SK-N-SH (cell line): ENCODE results near the gene HAPLN2.
A peak's percentile ranks its signal among the peaks of the same experiment; 100 is the strongest.

Experiments used
- CTCF ChIP-seq: fragments of 200-600 bp; sonication (generic); IDR thresholded peaks from 2 replicates; pipeline ENCODE4 v1.6.1; 2017; ENCODE audit warnings: antibody characterized with exemption, mild to moderate bottlenecking, moderate library complexity
- ELF1 ChIP-seq: IDR thresholded peaks from 2 replicates; pipeline ENCODE4 v1.4.0; 2012
- MXI1 ChIP-seq: IDR thresholded peaks from 2 replicates; pipeline ENCODE4 v1.6.1; 2012; ENCODE audit warnings: mild to moderate bottlenecking, low read depth, low read length, improper control_type of control experiment
- RCOR1 ChIP-seq: fragments of 150-350 bp; IDR thresholded peaks from 2 replicates; pipeline ENCODE4 v1.6.1; 2017; ENCODE audit warnings: antibody characterized with exemption, low read length
- REST ChIP-seq: IDR thresholded peaks from 2 replicates; pipeline ENCODE4 v1.6.1; 2012; ENCODE audit warnings: mild to moderate bottlenecking, low read depth, low read length, moderate library complexity
- SIN3A ChIP-seq: IDR thresholded peaks from 2 replicates; pipeline ENCODE4 v1.6.1; 2012; ENCODE audit warnings: low read depth, mild to moderate bottlenecking, low read length, moderate library complexity, borderline replicate concordance
- TAF1 ChIP-seq: IDR thresholded peaks from 2 replicates; pipeline ENCODE4 v1.6.1; 2012; ENCODE audit warnings: low read depth, mild to moderate bottlenecking, low read length, moderate library complexity, borderline replicate concordance
- USF2 ChIP-seq: fragments of 150-350 bp; IDR thresholded peaks from 2 replicates; pipeline ENCODE4 v1.6.1; 2017; ENCODE audit warnings: antibody characterized with exemption, low read length, low read depth, borderline replicate concordance

- TF ChIP-seq ELF1 (no peak), RCOR1 (no peak), MXI1 (no peak), CTCF (no peak), SIN3A (no peak), USF2 (no peak), REST (0 out of 2 replicates have a peak, but pooled peaks have one; percentile 42), TAF1 (no peak)
Measured at GRCh38 chr1:156642265-156643048, 23.2 kb downstream of the HAPLN2 start.
